HG02763 (cell line): ENCODE measurements around the gene NFKBIA.
"Not testable (repeated sequence)": the region's sequence is repeated elsewhere in the genome, so short reads cannot be mapped to it uniquely, and the experiment has no call there.

Experiments
- ATAC-seq: cut with Tn5 transposase; IDR thresholded peaks from one replicate; pipeline ENCODE4 v1.9.1; 2021; ENCODE audit warnings: mild to moderate bottlenecking, moderate library complexity; ENCODE audit not compliant: unreplicated experiment

Gene NFKBIA

DNA sequence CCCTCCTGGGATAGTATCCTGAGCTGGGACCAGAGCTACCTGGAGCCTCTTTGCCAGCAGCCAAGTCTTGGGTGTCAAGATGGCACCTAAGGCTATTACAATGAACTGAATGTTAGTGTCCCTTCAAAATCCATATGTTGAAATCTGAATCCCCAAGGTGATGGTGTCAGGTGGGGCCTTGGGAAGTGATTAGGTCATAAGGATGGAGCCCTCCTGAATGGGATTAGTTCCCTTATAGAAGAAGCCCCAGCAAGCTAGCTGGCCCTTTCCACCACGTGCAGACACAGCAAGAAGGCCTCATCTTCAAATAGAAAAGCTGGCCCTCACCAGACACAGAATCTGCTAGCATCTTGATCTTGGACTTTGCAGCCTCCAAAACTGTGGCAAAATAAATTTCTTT, 12.4 kb downstream of the NFKBIA start:
- no peak for ATAC-seq

DNA sequence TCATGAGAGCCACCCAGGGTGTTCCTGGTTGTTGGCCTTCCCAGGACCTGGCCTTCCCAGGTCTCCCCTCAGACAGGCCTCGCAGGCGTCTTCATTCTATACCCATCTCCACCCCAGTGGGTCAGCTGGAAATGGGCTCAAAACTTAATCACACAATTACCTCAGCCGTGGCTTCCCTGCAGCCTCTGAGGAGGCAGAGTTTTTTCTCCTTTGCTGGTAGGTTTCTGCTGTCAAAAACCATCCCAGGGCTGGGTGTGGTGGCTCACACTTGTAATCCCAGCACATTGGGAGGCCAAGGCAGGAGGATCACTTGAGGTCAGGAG, 13.2 kb downstream of the NFKBIA start:
- ATAC-seq, result no peak

- no peak for ATAC-seq
Measured at GRCh38 chr14:35390577-35391387, 13.8 kb downstream of the NFKBIA start.

GRCh38 chr14:35389315-35389667, 15.3 kb downstream of the NFKBIA start:
- no peak for ATAC-seq

GRCh38 chr14:35388656-35389314, 15.8 kb downstream of the NFKBIA start:
- ATAC-seq, result no peak

DNA sequence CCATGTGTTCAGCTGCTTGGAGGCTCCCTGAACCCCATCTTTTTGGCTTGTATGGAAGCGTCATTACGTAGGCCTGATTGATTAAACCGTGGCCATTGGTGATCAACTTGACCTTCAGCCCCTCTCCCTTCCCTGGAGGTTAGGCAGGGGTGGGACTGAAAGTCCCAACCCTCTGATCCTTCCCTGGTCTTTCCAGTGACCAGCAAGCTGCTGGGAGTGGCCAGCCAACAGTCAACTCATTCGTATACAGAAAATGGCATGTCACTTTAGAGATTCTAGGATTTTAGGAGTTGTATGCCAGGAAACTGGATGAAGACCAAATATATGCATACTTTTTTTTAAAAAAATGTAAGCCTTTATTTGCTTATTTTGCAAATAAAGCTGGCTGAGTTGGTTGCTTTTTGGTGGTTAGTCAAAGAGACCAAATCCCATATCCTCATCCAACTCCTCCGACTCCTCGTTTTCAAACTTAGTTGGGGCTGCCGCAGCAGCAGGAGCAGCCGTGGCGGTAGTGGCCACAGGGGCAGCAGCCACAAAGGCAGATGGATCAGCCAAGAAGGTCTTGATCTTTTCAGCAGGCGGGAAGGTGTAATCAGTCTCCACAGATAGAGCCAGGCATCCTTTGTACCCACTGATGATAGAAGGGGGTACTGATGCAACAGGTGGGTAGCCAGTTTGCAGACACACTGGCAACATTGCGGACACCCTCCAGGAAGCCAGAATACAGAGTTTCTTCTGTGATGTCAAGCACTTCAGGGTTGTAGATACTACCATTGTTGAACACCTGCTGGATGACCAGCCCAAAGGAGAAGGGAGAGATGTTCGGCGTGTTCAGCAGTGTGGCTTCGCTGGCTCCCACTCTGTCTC, 16.6 kb downstream of the NFKBIA start:
- no peak for ATAC-seq

DNA sequence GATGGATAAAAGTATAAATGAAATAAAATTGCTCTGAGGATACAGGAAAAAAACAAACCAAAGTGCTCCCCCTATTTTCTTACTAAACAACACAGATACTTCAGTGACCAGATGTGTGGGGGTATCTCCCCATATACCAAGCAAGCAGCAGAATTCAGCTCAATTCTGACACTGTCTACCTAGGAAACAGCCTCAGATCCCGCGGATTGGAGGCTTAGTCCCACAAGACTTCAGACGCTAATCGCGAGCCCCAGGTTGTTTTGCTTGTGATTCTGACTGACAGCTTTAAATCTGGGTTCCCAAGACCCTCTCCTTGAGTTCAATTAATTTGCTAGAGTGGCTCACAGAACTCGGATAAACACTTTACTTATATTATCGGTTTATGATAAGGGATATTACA, 17.3 kb downstream of the NFKBIA start:
- no peak for ATAC-seq

DNA sequence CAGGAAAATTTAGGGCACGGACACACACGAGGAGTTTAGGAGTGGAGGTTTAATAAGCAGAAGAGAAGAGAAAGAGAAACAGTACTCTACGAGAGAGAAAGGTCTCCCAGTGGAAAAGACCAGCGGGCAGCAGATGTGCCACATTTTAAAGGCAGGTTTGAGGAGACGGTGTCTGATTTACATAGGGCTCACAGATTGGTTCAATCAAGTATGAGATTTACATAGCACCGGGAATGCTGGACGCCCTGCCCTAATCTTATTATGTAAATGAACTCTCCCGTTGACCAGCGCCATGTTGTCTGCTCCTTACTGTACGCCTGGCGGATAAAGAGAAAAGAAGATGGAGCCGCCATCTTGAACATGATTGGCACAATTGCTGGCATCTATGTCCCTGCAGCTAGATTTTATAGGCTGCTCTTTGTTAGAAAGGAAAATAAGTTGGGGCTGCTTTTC, 17.9 kb downstream of the NFKBIA start:
- ATAC-seq, result no peak

- no peak for ATAC-seq
Measured at GRCh38 chr14:35385042-35385839, 19.3 kb downstream of the NFKBIA start.

DNA sequence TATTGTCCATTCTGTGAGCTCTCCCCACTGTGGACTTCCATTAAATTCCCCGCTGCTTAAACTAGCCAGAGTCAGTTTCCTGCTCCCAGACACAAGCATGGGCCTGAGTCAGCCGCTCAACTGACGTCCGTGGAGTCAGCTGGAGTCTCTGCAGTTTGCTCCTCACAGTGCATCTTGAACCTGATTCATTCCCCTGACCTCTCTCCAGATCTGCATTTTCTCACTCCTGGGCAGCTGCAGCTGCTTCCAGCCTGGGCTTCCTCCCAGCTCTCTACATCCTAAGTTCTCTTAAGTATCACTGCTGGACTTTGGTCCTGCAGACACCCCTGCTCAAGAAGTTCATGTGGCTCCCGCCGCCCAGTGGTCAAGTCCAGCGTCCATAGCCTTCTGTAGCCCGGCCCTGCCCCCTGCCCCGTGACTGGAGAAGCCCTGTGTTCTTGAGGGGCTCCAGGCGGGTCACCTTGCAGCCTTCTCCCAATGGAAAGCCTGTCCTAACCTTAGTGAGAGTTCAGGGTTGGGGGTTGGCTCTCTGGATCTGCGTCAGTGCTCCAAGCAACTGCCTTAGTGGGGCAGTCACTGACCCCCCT, 20.0 kb downstream of the NFKBIA start:
- ATAC-seq, result no peak

DNA sequence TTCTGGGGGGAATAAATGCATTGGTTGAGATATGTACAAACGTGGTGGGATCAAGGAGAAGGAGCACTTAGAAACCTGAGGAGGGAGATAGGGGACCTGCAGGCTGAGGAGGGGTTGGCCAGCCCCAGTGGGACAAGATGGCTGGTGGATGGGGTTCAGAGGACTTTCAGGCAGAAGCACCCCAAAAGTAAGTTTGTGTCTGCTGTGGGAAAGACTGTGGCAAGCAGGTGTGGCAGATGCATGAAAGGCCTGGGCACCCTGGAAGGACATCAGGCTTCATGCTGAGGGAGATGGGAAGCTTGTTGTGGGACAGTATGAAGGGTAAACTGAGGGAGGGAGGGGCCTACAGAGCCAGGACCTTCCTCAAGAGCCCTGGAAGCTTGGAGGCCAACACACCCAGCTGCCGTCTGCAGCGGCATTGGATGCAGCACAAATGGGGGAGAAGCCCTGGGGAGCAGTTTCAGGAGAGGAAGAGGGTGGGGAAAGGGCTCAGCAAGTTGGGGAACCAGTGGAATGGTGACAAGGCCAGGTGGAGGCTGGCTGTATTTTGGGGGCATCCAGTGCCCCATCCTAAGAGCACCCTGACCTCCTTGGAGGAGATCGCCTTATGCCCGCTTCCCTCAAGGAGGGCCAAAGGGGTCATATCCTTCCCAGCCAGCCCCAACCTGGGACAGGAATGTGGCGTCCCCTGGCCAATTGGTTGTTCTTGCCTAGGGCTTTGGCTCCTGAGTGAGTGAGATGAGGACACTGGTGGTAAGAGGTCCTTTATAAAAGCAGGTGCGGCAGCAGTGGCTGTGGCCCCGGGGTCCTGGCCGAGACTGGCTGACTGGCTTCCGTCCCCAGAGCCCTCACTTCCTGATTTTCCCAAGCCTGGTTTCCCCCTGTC, 20.7 kb downstream of the NFKBIA start:
- ATAC-seq, result no peak

GRCh38 chr14:35380794-35381193, 23.8 kb downstream of the NFKBIA start:
- no peak for ATAC-seq

DNA sequence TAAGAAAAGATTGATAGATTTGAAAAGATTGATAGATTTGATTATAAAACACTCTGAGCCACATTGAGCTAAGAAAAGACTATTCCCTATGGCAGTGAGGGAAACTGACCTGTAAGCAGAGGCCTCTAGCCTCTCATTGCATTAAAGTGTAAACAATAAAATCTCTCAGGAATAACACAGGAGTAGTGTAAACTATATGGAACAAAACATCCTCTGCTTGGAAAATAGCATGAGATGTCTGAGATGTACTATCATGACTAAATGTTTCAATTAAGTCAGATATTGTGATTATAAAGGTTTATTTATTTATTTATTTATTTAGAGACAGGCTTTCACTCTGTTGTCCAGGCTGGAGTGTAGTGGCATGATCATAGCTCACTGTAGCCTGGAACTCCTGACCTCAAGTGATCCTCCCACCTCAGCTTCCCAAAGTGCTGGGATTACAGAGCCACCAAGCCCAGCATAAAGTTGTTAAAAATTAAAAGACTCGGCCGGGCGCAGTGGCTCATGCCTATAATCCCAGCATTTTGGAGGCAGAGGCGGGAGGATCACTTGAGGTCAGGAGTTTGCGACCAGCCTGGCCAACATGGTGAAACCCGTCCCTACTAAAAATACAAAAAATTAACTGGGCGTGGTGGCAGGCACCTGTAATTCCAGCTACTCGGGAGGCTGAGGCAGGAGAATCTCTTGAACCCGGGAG, 25.2 kb downstream of the NFKBIA start:
- not testable (repeated sequence) for ATAC-seq

DNA sequence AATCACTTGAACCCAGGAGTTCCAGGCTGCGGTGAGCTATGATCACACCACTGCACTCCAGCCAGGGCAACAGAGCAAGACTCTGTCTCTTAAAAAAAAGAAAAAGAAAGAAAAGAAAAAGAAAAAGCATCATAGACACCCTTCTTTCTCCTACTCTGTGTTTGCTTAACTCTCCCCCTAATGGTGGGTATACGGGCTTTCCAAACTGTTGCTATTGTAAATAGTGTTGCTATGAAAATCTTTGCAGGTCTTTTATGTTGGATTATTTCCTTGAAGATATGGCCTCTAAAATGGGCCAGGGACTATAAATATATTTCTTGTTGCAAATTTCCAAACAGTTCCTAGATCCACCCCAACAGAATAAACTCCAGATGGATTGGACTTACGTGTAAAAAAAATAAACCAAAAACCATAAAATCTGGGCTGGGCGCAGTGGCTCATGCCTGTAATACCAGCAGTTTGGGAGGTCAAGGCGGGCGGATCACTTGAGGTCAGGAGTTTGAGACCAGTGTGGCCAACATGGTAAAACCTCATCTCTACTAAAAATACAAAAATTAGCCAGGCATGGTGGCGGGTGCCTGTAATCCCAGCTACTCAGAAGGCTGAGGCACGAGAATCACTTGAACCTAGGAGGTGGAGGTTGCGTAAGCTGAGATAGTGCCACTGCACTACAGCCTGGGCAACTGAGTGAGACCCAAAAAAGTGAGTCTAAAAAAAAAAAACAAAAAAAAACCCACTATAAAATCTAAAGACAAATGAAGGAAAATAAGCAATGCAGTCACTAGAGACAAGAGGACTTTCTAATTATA, 25.9 kb downstream of the NFKBIA start:
- no peak for ATAC-seq

- ATAC-seq, result no peak
Measured at GRCh38 chr14:35375558-35376025, 29.0 kb downstream of the NFKBIA start.

DNA sequence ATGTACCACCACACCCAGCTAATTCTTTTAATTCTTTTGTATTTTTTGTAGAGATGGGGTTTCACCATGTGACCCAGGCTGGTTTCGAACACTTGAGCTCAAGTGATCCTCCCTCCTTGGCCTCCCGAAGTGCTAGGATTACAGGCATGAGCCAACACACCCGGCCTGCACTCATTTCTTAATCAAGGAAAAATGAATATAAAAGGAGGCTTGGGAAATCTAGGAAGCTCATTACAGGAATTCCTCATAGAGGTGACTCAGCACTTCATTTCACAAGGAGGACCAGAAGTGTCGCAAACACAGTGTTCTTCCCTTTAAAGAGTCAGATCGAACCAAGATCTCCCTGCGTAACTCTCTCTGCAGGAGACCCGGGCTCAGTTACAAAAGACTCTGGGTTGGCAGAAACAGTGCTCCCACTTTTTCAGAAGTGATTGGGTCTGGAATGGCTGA, 30.3 kb downstream of the NFKBIA start:
- no peak for ATAC-seq

DNA sequence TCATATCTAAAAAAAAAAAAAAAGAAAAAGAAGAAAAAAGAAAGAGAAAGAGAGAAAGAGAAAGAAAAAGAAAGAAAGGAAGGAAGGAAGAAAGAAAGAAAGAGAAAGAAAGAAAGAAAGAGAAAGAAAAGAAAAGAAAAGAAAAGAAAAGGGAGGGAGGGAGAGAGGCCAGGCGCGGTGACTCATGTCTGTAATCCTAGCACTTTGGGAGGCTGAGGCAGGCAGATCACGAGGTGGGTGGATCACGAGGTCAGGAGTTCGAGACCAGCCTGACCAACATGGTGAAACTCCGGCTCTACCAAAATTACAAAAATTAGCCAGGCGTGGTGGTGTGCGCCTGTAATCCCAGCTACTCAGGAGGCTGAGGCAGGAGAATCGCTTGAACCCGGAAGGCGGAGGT, 31.3 kb downstream of the NFKBIA start:
- ATAC-seq, result not testable (repeated sequence)

DNA sequence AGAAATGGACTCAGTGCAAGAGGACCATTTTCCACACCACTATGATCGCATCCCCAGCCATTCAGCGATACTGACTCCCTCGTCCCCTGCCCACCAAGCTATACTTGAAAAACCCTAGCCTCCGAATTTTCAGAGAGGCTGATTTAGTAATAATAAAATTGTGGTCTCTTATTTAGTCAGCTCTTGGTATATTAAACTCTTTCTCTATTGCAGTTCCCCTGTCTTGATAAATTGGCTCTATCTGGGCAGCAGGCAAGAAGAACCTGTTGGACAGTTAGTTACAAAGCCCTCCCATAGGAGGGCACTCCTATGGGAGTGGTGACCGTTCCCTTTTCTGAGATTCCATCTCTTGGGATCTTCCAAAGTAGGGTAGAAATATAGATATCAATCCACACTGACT, 33.6 kb downstream of the NFKBIA start:
- no peak for ATAC-seq
